Panc1 (cell line): ENCODE data around the gene LRRC38. TPM values are rescaled to one million over a fixed set of nuclear protein-coding genes. Genes with fewer than 3 reads are reported as not detected.

Experiments
- ATAC-seq: fragments of 200-7000 bp; cut with Tn5 transposase; 2 replicates; pipeline ENCODE4 v1.9.1; 2020; ENCODE audit warnings: mild to moderate bottlenecking, moderate library complexity
- BruUV-seq: library from RNA; stranded (reverse); fragments of 400-500 nt; replicated peaks from 2 replicates; lab custom pipeline; 2021; lab: Mats Ljungman, UMichigan
- CTCF ChIA-PET: fragments of 300-600 bp; sonication (Branson Sonifier 250); formaldehyde crosslinking; loops from one replicate; lab custom pipeline; 2022; ENCODE audit warnings: antibody characterized with exemption; lab: Charles Lee
- POLR2A ChIA-PET: fragments of 300-600 bp; sonication (Branson Sonifier 250); formaldehyde crosslinking; loops from one replicate; lab custom pipeline; 2022; ENCODE audit warnings: antibody characterized with exemption; lab: Charles Lee
- DNase-seq: peaks from one replicate; pipeline ENCODE4 v3.0.0-alpha.2; 2010; ENCODE audit warnings: low read depth, low spot score
- H3K27ac ChIP-seq: 2 replicates; pipeline ENCODE4 v1.5.1; 2011; ENCODE audit warnings: mild to moderate bottlenecking, low read length, inconsistent platforms
- H3K27me3 ChIP-seq: fragments of 200-500 bp; sonication (Bioruptor generic); 2 replicates; pipeline ENCODE4 v1.6.0; 2014; ENCODE audit warnings: low read length, inconsistent platforms; ENCODE audit not compliant: control insufficient read depth, insufficient read depth
- H3K36me3 ChIP-seq: fragments of 200-500 bp; sonication (Bioruptor generic); 2 replicates; pipeline ENCODE4 v1.5.1; 2014; ENCODE audit warnings: inconsistent platforms, mild to moderate bottlenecking, low read length, moderate library complexity; ENCODE audit not compliant: control insufficient read depth, insufficient read depth
- H3K4me1 ChIP-seq: 2 replicates; pipeline ENCODE4 v1.5.1; 2011; ENCODE audit warnings: inconsistent platforms, mild to moderate bottlenecking, low read length, moderate library complexity; ENCODE audit not compliant: control insufficient read depth, insufficient read depth
- H3K4me3 ChIP-seq, 2 experiments: 2 replicates each; pipeline ENCODE4 v1.5.1; 2011 to 2012; ENCODE audit warnings: low read depth in 2 of 2, low read length in 2 of 2, mild to moderate bottlenecking in 2 of 2, inconsistent platforms in 1 of 2, moderate library complexity in 1 of 2
- H3K9me3 ChIP-seq: fragments of 200-500 bp; sonication (Bioruptor generic); 2 replicates; pipeline ENCODE4 v1.5.1; 2014; ENCODE audit warnings: low read depth, mild to moderate bottlenecking, inconsistent platforms, low read length, moderate library complexity; ENCODE audit not compliant: control insufficient read depth, insufficient read depth
- CTCF ChIP-seq: fragments of 450-650 bp; IDR thresholded peaks from 2 replicates; pipeline ENCODE4 v1.5.1; 2017; ENCODE audit warnings: mild to moderate bottlenecking
- POLR2AphosphoS5 ChIP-seq: IDR thresholded peaks from 2 replicates; pipeline ENCODE4 v1.6.1; 2012; ENCODE audit warnings: mild to moderate bottlenecking, low read depth, low read length, moderate library complexity
- REST ChIP-seq, 2 experiments: IDR thresholded peaks; 2 replicates each; pipeline ENCODE4 v1.6.1; 2011 to 2012; ENCODE audit warnings: low read depth in 2 of 2, control low read depth in 1 of 2, low read length in 1 of 2, mild to moderate bottlenecking in 1 of 2, moderate library complexity in 1 of 2; ENCODE audit not compliant: insufficient read depth in 1 of 2
- SIN3A ChIP-seq: IDR thresholded peaks from 2 replicates; pipeline ENCODE4 v1.6.1; 2012; ENCODE audit warnings: low read depth, mild to moderate bottlenecking, low read length, moderate library complexity, borderline replicate concordance; ENCODE audit not compliant: insufficient read depth
- TCF7L2 ChIP-seq: IDR thresholded peaks from 2 replicates; pipeline ENCODE4 v1.6.1; 2011; ENCODE audit warnings: mild to moderate bottlenecking, low read depth, low read length, inconsistent platforms
- in situ Hi-C: cut with HindIII; loops from 2 replicates; pipeline ENCODE4 v1.10.0; 2016; ENCODE audit warnings: low sequenced_read_pairs, low pct_unique_long_range_greater_than_20kb
- intact Hi-C: fragments of 100-400 bp; cut with micrococcal nuclease; formaldehyde crosslinking; loops from one replicate; pipeline ENCODE4 v1.10.0; 2022; ENCODE audit not compliant: unreplicated experiment
- total RNA-seq: library from RNA; stranded (reverse); gene quantifications from one replicate; pipeline ENCODE4 v1.2.1, GENCODE V29; 2021; ENCODE audit not compliant: unreplicated experiment

The LRRC38 gene
- total RNA-seq, 1 experiment from 2014 or later: not detected

GRCh38 chr1:13523780-13524477 is 10.1 kb upstream of the LRRC38 start:
- no peaks in the 10 kb centered on the region for H3K27me3 ChIP-seq
- H3K4me3 ChIP-seq: no peak overlapping the region
- CTCF ChIA-PET: no interaction called here
- no TSS peak for BruUV-seq
- intact Hi-C loops (no loop called here), in situ Hi-C loops (no loop called here)
- no peaks in the 10 kb centered on the region for H3K9me3 ChIP-seq
- DNase-seq: no peak
- no peak for ATAC-seq
- no peak for TF ChIP-seq TCF7L2
- no peak for TF ChIP-seq SIN3A
- TF ChIP-seq REST (IDR thresholded peaks at IDR 0.05; ENCODE audit: insufficient read depth in 1 of 2, low read depth in 2 of 2, low read length in 1 of 2): no peak
- no peak for TF ChIP-seq CTCF
- no peak for TF ChIP-seq POLR2AphosphoS5
- no peaks in the 10 kb centered on the region for H3K36me3 ChIP-seq
- H3K4me1 ChIP-seq: no peaks in the 10 kb centered on the region
- POLR2A ChIA-PET: no interaction called here
- H3K27ac ChIP-seq: no peak overlapping the region

GRCh38 chr1:13520985-13521384 is 7.2 kb upstream of the LRRC38 start:
- Histone ChIP-seq H3K4me3 (no peak overlapping the region), H3K36me3 (no peaks in the 10 kb centered on the region), H3K27ac (no peak overlapping the region), H3K4me1 (no peaks in the 10 kb centered on the region), H3K27me3 (no peaks in the 10 kb centered on the region), H3K9me3 (no peaks in the 10 kb centered on the region)
- DNase-seq (no peak), ATAC-seq (no peak)
- intact Hi-C loops: no loop called here
- no TSS peak for BruUV-seq
- ChIA-PET CTCF (no interaction called here), POLR2A (no interaction called here)
- TF ChIP-seq TCF7L2 (no peak), REST (IDR thresholded peaks at IDR 0.05; ENCODE audit: insufficient read depth in 1 of 2, low read depth in 2 of 2, low read length in 1 of 2) (no peak), SIN3A (no peak), POLR2AphosphoS5 (no peak), CTCF (no peak)
- in situ Hi-C loops: no loop called here
